OCI-LY1 (cell line): ENCODE data around the gene GJA1.
"Not testable (repeated sequence)": the region's sequence is repeated elsewhere in the genome, so short reads cannot be mapped to it uniquely, and the experiment has no call there.

Source experiments
- H2AFZ ChIP-seq: fragments of 200-600 bp; sonication (generic), shearing (Covaris generic); 2 replicates; pipeline ENCODE4 v1.6.0; 2014; ENCODE audit warnings: antibody characterized with exemption, mild to moderate bottlenecking, low read length
- H3F3A ChIP-seq: fragments of 200-600 bp; sonication (generic), shearing (Covaris generic); 2 replicates; pipeline ENCODE4 v1.6.0; 2014; ENCODE audit warnings: mild to moderate bottlenecking, antibody characterized with exemption, low read length, moderate library complexity; ENCODE audit not compliant: insufficient read depth
- H3K27ac ChIP-seq: fragments of 200-600 bp; sonication (generic); 2 replicates; pipeline ENCODE4 v1.5.1; 2014; ENCODE audit warnings: low read length, mixed run types, mild to moderate bottlenecking, low read depth; ENCODE audit not compliant: poor library complexity, severe bottlenecking
- H3K27me3 ChIP-seq: fragments of 200-600 bp; sonication (generic); 2 replicates; pipeline ENCODE4 v1.6.0; 2014; ENCODE audit warnings: antibody characterized with exemption, mild to moderate bottlenecking, low read length, moderate library complexity; ENCODE audit not compliant: insufficient read depth
- H3K36me3 ChIP-seq: fragments of 200-600 bp; sonication (generic); 2 replicates; pipeline ENCODE4 v1.6.1; 2014; ENCODE audit warnings: mild to moderate bottlenecking, antibody characterized with exemption, low read length, moderate library complexity, mixed read lengths; ENCODE audit not compliant: insufficient read depth
- H3K4me1 ChIP-seq: fragments of 200-600 bp; sonication (generic); 2 replicates; pipeline ENCODE4 v1.5.1; 2014; ENCODE audit warnings: mild to moderate bottlenecking, low read length, moderate library complexity; ENCODE audit not compliant: insufficient read depth, severe bottlenecking
- H3K4me2 ChIP-seq: fragments of 200-600 bp; sonication (generic), shearing (Covaris generic); 2 replicates; pipeline ENCODE4 v1.6.1; 2014; ENCODE audit warnings: low read length
- H3K4me3 ChIP-seq: fragments of 200-600 bp; sonication (generic); 2 replicates; pipeline ENCODE4 v1.5.1; 2014; ENCODE audit warnings: low read length, low read depth, mild to moderate bottlenecking, mixed read lengths; ENCODE audit not compliant: poor library complexity, severe bottlenecking
- H3K79me2 ChIP-seq: fragments of 200-600 bp; shearing (Covaris generic); 2 replicates; pipeline ENCODE4 v1.6.1; 2016; ENCODE audit warnings: mixed run types, low read length, mixed read lengths; ENCODE audit not compliant: insufficient read depth
- H3K9ac ChIP-seq: fragments of 200-600 bp; sonication (generic), shearing (Covaris generic); 2 replicates; pipeline ENCODE4 v1.6.1; 2014; ENCODE audit warnings: mild to moderate bottlenecking, low read length, mixed read lengths
- H3K9me2 ChIP-seq: fragments of 200-600 bp; sonication (generic), shearing (Covaris generic); 2 replicates; pipeline ENCODE4 v1.6.1; 2014; ENCODE audit warnings: low read depth, mild to moderate bottlenecking, low read length, mixed read lengths
- H3K9me3 ChIP-seq: fragments of 200-600 bp; shearing (Covaris generic); 2 replicates; pipeline ENCODE4 v1.6.1; 2014; ENCODE audit warnings: low read length, mixed read lengths
- H4K20me1 ChIP-seq: fragments of 200-600 bp; sonication (generic), shearing (Covaris generic); 2 replicates; pipeline ENCODE4 v1.6.0; 2016; ENCODE audit warnings: mild to moderate bottlenecking, low read length; ENCODE audit not compliant: insufficient read depth
- EZH2 ChIP-seq: fragments of 200-600 bp; sonication (generic), shearing (Covaris generic); IDR thresholded peaks from 2 replicates; pipeline ENCODE4 v1.8.0; 2017; ENCODE audit warnings: borderline replicate concordance, mixed run types, mild to moderate bottlenecking, antibody characterized with exemption, low read length, moderate library complexity, mixed read lengths
- TF ChIP-seq, protein P1 (sequence below): fragments of 200-600 bp; sonication (generic), shearing (Covaris generic); IDR thresholded peaks from 2 replicates; pipeline ENCODE4 v1.5.1; 2017; ENCODE audit warnings: mild to moderate bottlenecking, antibody characterized with exemption, low read length, moderate library complexity, mixed read lengths

The GJA1 gene

DNA sequence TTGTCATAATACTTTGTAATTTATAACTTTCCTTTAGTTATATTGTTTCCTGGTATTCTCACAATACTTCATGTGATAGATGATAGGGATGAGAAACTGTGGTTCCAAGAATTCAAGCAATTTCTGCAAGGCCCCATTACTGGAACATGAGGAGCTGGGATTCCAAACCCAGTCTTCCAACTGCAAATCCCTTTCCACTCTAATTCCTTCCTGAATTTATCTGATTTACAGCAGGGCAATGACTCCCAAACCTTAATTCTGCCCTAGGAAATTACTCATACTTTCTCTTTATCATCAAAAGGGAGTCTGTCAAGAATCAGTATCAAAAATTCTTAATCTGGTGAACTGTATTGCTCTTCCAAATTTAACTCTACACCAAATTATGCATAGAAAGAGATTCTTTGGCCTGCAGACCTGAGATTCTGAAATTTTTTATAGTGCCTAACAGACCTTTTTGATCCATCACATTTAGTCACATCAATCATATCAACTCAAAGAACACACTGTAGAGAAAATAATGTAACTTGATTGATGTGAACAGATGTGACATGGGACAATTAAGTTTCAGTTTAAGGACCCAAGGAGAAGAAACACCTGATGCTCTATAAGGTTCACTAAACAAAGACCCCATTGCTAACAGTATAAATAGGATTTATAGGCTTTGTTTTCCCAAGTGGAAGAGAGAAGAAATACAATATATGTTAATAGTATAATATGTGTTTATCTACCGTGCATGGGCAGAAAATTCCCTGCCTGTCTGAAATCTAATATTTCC lies 41.5 kb upstream of the GJA1 start:
- Histone ChIP-seq H3K4me3 (no peak overlapping the region), H3K4me2 (no peak overlapping the region), H3K4me1 (no peaks in the 10 kb centered on the region), H3K27me3 (no peaks in the 10 kb centered on the region), H3K9me3 (no peaks in the 10 kb centered on the region), H3K9me2 (no peaks in the 10 kb centered on the region), H3K79me2 (no peaks in the 10 kb centered on the region), H3K36me3 (no peaks in the 10 kb centered on the region), H3K27ac (no peak overlapping the region), H4K20me1 (no peaks in the 10 kb centered on the region), H2AFZ (no peak overlapping the region), H3K9ac (no peak overlapping the region), H3F3A (no peaks in the 10 kb centered on the region)
- TF ChIP-seq, protein P1, sequence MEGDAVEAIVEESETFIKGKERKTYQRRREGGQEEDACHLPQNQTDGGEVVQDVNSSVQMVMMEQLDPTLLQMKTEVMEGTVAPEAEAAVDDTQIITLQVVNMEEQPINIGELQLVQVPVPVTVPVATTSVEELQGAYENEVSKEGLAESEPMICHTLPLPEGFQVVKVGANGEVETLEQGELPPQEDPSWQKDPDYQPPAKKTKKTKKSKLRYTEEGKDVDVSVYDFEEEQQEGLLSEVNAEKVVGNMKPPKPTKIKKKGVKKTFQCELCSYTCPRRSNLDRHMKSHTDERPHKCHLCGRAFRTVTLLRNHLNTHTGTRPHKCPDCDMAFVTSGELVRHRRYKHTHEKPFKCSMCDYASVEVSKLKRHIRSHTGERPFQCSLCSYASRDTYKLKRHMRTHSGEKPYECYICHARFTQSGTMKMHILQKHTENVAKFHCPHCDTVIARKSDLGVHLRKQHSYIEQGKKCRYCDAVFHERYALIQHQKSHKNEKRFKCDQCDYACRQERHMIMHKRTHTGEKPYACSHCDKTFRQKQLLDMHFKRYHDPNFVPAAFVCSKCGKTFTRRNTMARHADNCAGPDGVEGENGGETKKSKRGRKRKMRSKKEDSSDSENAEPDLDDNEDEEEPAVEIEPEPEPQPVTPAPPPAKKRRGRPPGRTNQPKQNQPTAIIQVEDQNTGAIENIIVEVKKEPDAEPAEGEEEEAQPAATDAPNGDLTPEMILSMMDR, result no peak
- TF ChIP-seq EZH2, result no peak

DNA sequence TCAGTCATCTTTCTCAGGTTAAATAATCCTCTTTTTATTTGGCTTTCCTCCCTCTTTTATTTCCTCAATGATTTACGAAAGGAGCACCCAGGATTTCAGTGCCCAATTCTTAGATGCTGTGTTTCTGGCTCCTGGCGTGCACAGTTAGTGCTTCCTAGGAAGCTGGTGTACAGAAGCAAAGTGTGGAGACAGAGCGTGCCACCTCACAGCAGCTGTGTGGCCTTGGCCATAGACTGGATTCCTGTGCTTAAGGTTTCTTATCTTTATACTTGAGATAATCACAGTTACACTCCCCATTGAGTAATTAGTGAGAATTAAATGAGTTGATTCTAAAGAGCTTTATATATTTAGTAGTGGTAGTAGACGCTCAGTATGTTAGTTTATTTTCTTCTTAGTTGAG lies 39.7 kb upstream of the GJA1 start:
- no peaks in the 10 kb centered on the region for H3K27me3 ChIP-seq
- H4K20me1 ChIP-seq, result no peaks in the 10 kb centered on the region
- H3K9ac ChIP-seq, result no peak overlapping the region
- H3K9me2 ChIP-seq, result no peaks in the 10 kb centered on the region
- no peak overlapping the region for H2AFZ ChIP-seq
- no peak for TF ChIP-seq EZH2
- TF ChIP-seq, protein P1, result no peak
- no peaks in the 10 kb centered on the region for H3K36me3 ChIP-seq
- H3K9me3 ChIP-seq, result no peaks in the 10 kb centered on the region
- no peak overlapping the region for H3K27ac ChIP-seq
- H3K4me2 ChIP-seq, result no peak overlapping the region
- no peaks in the 10 kb centered on the region for H3K4me1 ChIP-seq
- no peaks in the 10 kb centered on the region for H3F3A ChIP-seq
- H3K79me2 ChIP-seq, result no peaks in the 10 kb centered on the region
- no peak overlapping the region for H3K4me3 ChIP-seq

DNA sequence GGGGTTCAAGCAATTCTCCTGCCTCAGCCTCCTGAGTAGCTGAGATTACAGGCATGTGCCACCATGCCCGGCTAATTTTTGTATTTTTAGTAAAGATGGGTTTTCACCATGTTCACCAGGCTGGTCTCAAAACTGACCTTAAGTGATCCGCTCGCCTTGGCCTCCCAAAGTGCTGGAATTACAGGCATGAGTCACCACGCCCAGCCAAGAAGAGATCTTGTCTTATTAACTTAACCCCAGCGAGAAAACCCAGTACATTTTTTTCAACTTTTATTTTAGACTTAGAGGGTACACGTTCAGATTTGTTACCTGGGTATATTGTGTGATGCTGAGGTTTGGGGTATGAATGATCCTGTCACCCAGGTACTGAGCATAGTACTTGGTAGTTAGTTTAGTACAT lies 38.3 kb upstream of the GJA1 start:
- H2AFZ ChIP-seq, H3K4me2 ChIP-seq, H3K27me3 ChIP-seq, H3K27ac ChIP-seq, H3K9me3 ChIP-seq, H4K20me1 ChIP-seq, H3F3A ChIP-seq, H3K79me2 ChIP-seq, H3K4me1 ChIP-seq, H3K4me3 ChIP-seq, H3K36me3 ChIP-seq, H3K9me2 ChIP-seq, H3K9ac ChIP-seq: not testable (repeated sequence)

DNA sequence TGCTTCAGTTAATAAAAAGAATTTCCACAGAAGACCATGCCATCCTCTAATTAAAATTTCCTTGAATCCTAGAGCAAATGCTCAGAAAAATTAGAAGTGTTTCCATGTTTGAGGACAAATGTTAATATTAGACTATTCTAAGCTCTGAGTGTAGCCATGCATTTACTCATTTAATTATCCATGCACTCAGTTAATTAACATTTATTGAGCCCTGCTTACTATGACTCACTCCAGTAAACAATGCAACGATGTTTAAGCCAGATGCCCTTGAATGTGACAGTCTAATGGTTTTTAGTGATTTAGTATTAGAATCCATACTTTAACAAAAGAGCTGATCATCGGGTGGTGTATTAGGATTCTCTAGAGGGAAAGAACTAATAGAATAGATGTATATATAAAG lies 37.3 kb upstream of the GJA1 start:
- no peaks in the 10 kb centered on the region for H3K27me3 ChIP-seq
- H3K4me1 ChIP-seq, result no peaks in the 10 kb centered on the region
- H3K79me2 ChIP-seq, result no peaks in the 10 kb centered on the region
- TF ChIP-seq, protein P1, result no peak
- TF ChIP-seq EZH2, result no peak
- H3K9me3 ChIP-seq, result no peaks in the 10 kb centered on the region
- no peak overlapping the region for H3K27ac ChIP-seq
- no peaks in the 10 kb centered on the region for H3F3A ChIP-seq
- H3K9ac ChIP-seq, result no peak overlapping the region
- H3K4me3 ChIP-seq, result no peak overlapping the region
- no peaks in the 10 kb centered on the region for H3K36me3 ChIP-seq
- no peak overlapping the region for H2AFZ ChIP-seq
- no peak overlapping the region for H3K4me2 ChIP-seq
- no peaks in the 10 kb centered on the region for H3K9me2 ChIP-seq
- H4K20me1 ChIP-seq, result no peaks in the 10 kb centered on the region
